ENCODE results near the gene ANKH.
"Not testable (repeated sequence)": the region's sequence is repeated elsewhere in the genome, so short reads cannot be mapped to it uniquely, and the experiment has no call there.

The ANKH gene

DNA sequence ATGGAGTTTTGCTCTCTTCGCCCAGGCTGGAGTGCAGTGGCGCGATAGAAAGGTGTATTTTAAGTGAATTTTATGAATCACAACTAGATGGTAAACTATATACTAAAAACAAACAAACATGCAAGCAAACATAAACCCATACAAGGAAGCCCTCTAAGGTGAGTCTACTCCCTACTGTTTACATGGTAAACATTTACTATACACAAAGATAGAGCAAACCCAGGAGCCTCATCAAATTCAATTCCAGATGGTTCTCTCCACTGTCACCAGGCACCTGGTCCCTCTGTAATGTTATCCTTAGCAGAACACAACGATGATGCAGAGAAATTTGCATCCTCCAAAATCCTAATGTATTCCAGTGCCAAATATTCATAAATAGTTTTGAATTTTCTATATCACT lies 17.9 kb downstream of the ANKH start:
- DNase-seq, result no peak

GRCh38 chr5:14852779-14853178 lies 18.8 kb downstream of the ANKH start:
- DNase-seq, result no peak

DNA sequence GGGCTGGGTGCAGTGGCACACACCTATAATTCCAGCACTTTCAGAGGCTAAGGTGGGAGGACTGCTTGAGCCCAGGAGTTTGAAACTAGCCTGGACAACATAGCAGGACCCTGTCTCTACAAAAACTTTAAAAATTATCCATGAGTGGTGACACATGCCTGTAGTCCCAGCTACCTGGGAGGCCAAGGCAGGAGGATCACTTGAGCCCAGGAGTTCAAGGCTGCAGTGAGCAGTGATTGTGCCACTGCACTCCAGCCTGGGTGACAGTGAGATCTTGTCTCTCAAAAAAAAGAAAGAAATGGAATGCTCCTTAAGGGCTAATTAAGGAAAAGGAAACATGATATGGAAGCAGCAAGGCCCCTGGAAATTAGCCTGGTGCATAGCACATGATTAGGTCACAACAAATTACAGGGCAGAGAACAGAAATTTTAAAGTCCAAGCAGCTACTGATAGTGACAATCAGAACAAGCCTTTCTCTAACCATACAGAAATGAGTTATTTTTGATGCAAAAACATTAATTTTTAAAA lies 19.5 kb downstream of the ANKH start:
- DNase-seq, result no peak

- DNase-seq, result no peak
Measured at GRCh38 chr5:14851597-14851996, 20.0 kb downstream of the ANKH start.

GRCh38 chr5:14851050-14851419 lies 20.5 kb downstream of the ANKH start:
- no peak for DNase-seq

GRCh38 chr5:14850419-14851049 lies 21.0 kb downstream of the ANKH start:
- DNase-seq, result no peak

DNA sequence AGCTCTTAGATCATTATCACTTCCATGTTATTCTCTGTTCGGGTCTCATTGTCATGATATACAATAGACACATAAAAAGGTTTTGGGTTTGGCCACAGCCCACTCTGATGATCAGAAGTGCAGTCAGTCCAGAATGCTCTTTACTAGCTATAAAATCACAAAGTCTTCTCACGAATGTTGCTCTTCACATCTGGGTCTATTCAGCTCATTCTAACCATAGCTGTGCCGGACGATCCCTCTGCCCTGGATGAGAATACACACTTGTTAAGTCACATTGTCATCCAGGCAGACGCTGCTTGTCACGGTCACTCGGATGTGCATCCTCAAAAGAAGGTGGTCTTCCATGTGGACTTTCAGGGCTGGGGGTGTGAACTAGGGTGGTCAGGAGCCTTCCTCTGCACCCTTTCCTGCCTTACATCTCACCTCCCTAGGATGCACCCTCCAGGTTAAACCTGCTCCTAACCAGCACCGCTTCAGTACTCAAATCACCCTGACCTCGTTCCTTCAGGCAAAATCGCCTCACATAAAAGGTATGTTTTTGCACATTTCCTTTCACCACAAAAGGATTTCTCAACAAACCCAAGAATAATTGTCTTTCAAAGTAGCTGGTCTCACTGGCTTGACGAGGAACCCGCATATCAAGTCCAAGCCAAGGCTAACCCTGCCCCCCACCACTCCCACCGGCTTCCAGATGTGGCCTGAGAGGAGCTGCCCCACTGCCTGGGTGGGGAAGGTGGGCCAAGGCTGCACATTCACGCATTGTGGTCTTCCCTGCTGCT lies 21.9 kb downstream of the ANKH start:
- DNase-seq, result no peak

DNA sequence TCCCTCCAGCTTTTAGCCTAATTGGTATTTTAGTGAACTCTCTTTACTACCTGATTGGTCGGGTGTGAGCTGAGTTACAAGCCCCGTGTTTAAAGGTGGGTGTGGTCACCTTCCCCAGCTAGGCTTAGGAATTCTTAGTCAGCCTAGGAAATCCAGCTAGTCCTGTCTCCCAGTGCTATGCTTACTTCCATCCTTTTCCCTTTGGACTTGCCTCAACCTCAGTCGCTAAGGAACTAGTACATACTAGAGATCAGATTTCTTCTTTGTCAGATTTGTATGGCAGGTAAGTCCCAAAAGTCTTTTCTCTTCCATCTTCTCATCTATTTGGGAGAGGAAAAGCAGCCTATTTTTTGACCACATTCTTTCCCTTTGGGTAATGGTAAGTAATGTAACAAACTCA lies 22.6 kb downstream of the ANKH start:
- not testable (repeated sequence) for DNase-seq

DNA sequence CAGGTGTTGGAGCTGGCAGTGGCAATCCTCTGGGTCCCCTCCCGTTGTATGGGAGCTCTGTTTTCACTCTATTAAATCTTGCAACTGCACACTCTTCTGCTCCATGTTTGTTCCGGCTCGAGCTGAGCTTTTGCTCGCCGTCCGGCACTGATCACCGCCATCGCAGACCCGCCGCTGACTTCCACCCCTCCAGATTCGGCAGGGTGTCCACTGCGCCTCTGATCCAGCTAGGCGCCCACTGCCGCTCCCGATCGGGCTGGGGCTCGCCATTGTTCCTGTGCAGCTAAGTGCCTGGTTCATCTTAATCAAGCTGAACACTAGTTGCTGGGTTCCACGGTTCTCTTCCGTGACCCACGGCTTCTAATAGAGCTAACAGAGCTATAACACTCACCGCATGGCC lies 23.2 kb downstream of the ANKH start:
- DNase-seq, result no peak

DNA sequence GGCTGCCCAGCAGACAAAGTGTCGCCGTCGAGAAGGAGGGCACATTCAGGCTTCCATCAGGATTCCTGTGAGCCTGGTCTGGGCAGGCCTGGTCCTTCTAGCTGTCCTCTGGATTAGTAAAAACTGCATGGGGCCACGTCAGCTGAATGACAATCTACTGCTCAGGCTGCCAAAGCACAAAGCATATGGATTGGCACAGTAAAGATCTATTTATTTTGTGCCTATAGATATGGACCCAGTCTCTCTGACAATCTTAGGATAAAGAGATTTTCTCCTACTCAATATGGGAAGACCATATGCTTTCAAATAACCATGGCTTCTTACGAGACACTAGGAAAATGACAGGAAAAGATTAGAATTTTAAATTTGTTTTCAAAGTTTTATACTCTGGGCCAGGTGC lies 24.1 kb downstream of the ANKH start:
- no peak for DNase-seq

DNA sequence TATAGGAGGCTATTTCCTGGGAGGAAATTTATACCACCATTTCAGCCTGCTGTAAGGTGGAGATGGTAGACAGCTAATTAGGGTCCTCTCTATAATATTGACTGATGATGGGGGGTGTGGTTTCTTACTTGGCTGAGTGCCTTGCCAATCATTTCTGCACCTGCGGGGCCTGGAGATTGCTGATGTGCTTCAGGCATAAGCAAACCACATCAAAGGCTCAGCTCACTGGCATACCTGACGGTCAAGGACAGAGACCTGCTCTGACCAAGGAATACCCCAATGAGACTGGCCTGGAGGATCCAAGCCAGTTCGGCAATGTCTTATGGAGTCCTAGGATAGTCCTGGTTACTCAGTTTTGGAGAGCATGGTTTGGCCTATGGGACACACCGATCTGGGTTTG lies 29.5 kb downstream of the ANKH start:
- DNase-seq, result no peak

DNA sequence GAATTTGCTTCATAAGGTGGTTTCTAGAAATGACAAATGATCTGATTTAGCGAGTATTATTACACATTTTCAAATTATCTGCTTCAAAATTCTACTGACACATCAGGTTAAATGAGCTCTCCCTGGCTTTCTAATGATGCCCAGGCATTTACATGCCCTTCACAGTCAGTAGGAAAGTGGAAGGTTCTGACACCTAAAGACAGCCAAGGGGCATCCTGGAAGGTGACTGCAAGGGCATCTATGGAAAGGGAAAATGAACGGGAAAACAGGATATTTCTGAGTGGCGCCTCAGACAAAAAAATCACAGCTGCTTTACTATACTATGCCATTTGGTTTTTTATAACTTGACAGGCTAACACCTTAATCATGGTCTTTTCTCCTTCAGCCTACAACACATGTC lies 31.0 kb downstream of the ANKH start:
- no peak for DNase-seq

DNA sequence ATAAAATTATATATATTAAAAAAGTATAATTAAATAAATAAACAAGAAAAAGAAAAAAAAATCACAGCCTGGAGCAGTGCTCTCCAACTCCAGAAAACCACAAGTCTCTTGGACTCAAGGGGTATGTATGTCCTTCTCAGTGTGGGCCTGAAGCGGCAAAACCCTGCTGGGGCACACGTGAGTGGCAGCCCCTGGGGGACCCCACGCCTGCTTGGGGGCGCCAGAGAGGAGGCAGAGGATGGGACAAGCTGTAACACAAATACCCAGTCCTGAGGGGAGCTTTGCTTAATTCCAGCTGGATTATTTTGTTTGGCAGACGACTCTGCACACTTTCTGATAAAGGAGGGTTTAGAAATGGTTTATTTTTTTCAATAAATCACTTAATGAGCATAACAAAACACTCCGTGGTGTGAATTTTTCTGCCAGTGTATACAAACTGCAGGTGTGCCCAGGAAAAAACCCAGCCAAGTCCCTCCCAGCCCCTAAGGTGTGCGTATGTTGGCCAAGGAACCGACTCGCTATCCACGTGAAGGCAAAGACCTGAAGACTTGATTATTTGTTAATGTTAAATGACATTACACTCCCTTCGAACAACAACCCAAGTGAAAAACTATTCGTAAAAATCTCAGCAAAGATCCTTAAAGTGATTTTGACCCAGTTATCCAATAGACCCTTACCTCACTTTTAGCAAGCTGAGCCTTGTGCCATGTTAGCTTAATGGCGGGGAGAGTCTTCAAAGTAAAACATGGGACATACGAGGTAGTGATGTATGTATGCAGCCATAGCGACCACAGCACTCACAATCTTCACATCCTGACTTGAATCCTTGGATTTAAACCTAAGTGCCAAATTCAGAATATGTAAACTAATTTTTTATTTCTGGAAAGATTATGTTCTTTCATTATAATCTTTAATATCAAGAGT lies 32.9 kb downstream of the ANKH start:
- DNase-seq, result no peak

DNA sequence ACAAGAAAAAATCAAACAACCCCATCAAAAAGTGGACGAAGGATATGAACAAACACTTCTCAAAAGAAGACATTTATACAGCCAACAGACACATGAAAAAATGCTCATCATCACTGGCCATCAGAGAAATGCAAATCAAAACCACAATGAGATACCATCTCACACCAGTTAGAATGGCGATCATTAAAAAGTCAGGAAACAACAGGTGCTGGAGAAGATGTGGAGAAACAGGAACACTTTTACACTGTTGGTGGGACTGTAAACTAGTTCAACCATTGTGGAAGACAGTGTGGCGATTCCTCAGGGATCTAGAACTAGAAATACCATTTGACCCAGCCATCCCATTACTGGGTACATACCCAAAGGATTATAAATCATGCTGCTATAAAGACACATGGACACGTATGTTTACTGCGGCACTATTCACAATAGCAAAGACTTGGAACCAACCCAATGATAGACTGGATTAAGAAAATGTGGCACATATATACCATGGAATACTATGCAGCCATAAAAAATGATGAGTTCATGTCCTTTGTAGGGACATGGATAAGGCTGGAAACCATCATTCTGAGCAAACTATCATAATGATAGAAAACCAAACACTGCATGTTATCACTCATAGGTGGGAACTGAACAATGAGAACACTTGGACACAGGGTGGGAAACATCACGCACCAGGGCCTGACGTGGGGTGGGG lies 34.0 kb downstream of the ANKH start:
- DNase-seq, result not testable (repeated sequence)

DNA sequence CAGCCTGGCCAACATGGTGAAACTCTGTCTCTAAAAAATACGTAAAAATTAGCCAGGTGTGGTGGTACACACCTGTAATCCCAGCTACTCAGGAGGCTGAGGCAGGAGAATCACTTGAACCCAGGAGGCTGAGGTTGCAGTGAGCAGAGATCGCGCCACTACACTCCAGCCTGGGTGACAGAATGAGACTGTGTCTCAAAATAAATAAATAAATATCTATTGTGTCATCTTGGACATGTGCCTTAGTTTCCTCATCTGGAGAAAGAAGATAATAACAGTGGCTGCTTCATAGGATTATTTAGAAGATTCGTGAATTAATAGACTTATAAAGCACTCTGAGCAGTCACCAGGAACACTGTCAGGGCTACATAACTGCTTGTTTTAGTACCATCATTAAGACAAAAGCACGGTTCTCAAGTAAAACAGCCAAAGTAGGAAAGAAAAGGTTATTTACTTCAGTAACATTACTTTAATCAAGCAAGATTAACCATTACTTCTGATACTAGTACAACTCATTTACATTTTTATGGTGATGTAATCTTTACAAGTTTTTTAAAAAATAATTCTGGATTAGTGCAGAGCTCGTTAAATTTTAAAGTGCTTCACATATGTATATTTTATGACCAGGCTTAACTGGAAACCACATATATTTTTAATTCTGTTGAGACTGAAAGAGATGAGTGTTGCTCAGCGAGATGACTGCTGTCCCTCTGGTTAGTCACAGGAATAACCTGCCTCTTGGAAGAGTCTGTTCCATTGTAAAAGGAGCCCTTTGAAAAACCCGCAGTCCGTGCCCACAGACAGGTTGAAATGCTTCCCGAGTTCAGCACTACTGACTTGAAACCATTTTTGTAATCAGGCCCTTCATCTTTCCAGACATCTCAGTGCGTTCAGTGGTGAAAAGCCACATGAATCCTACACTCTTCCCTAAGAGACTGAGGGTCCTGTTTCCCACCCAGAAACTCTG lies 36.7 kb downstream of the ANKH start:
- DNase-seq, result no peak

DNA sequence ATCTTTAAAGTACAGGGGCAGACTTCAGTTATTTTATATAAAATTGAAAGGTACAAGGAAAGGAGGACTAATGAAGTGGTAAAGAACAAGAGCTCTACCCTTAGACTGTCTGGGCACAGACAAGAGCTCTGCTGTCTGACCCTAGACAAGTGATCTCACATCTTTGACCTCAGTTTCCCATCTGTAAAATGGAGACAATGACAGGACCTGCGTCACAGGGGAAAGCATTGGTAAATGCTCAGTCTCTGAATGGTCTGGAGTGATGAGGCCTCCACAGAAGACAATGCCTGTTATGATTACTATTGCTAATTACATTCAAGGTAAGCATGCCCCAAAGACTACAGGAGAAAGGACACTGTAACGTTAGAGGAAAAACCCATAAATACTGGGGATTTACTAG lies 37.5 kb downstream of the ANKH start:
- no peak for DNase-seq

- DNase-seq, result no peak
Measured at GRCh38 chr5:14831006-14831338, 40.6 kb downstream of the ANKH start.

DNA sequence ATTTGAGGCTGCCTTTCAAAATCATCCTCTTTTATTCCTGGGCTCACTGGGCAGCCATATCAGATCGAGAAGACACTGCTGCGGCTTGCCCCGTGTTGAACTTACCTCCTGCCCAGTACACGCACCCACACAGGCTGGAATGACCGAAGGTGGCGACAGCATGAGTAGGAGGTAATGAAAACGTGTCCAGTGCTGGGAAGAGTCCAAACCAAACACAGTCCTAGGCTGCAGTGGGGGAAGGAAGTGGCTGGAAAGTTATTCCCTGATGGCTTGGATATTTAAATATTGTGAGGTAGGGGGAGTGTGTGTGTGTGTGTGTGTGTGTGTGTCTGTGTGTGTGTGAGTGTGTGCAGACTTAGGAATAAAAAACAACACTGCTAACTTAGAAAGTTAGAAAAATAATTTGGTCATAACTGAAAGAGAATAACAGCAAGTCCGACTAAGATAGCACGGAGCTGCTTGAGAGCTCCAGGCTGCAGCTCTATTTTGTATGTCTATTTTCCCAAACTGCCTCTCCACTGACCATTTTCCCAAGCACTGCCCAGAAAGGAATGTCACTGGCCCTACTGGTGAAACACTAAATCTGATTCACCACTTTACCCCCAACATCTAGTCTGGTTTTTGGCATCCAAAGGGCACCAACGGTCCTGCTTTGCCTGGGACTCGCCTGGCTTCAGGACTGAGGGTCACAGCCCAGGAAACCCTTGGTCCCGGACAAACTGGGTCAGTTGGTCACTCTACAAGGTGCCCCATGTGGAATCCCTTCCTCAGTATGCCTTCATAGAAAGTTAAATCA lies 41.2 kb downstream of the ANKH start:
- DNase-seq, result no peak

DNA sequence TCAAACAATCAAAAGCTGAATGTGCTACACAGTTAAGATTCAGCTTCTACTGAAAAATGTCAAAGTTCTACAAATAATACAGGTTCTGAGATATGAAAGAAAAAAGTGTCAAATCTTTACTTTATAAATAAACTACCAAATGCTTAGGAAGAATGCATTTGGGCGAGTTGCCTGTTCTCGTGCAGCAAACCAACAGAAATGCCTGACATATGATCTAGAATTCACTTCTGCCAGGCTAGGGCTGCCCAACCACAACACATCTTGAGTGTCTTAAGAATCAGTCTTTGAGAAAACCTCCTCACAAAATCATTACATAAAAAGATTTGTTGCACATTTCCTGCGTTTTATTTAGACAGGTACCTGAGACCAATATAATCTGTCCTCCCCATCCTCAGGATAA lies 42.2 kb downstream of the ANKH start:
- DNase-seq, result no peak

DNA sequence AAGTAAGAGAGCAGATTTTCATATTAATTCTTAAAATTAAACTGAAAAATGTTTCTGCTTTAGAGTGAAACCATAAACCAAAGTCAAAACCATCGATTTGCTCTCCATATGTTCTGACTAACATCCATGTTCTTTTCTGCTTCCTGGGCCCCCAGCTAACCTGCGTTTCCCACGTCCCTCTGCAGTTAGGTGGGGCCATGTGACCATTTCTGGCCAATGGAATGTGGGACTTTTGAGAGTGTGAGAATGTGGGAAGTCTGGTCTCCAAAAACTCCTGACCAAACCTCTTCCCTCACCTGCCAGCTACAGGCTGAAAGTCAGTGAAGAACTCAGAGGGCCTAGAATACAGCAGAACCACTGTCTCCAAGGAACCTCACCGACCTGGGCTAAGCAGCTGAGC lies 44.9 kb downstream of the ANKH start:
- no peak for DNase-seq

- no peak for DNase-seq
Measured at GRCh38 chr5:14825977-14826376, 45.6 kb downstream of the ANKH start.
